PC-3 (cell line): ENCODE measurements around the gene IL16. TPM values are rescaled to one million over a fixed set of nuclear protein-coding genes. Genes with fewer than 3 reads are reported as not detected.

Source experiments
- ATAC-seq: fragments of 200-7000 bp; cut with Tn5 transposase; 2 replicates; pipeline ENCODE4 v1.9.1; 2020; ENCODE audit warnings: mild to moderate bottlenecking, moderate library complexity
- BruUV-seq: library from RNA; stranded (reverse); fragments of 400-500 nt; replicated peaks from 2 replicates; lab custom pipeline; 2021; lab: Mats Ljungman, UMichigan
- CTCF ChIA-PET: fragments of 300-600 bp; sonication (Branson Sonifier 250); formaldehyde crosslinking; loops from one replicate; lab custom pipeline; 2022; ENCODE audit warnings: antibody characterized with exemption; lab: Charles Lee
- POLR2A ChIA-PET: fragments of 300-600 bp; sonication (Branson Sonifier 250); formaldehyde crosslinking; loops from one replicate; lab custom pipeline; 2022; ENCODE audit warnings: antibody characterized with exemption; ENCODE audit not compliant: unreplicated experiment; lab: Charles Lee
- DNase-seq: peaks from one replicate; pipeline ENCODE4 v3.0.0-alpha.2; 2015
- H2AFZ ChIP-seq: fragments of 300-600 bp; sonication (generic); 2 replicates; pipeline ENCODE4 v1.6.0; 2016; ENCODE audit warnings: antibody characterized with exemption, low read length
- H3F3A ChIP-seq: fragments of 300-600 bp; sonication (generic); one replicate; pipeline ENCODE4 v1.6.0; 2017; ENCODE audit warnings: antibody characterized with exemption, low read length, control low read depth, mild to moderate bottlenecking; ENCODE audit not compliant: unreplicated experiment
- H3K27ac ChIP-seq: fragments of 300-600 bp; sonication (generic); 2 replicates; pipeline ENCODE4 v1.5.1; 2016; ENCODE audit warnings: mild to moderate bottlenecking, low read length
- H3K27me3 ChIP-seq: fragments of 300-600 bp; sonication (generic); 2 replicates; pipeline ENCODE4 v1.6.1; 2016; ENCODE audit warnings: low read length, mixed read lengths
- H3K36me3 ChIP-seq: fragments of 300-600 bp; sonication (generic); 2 replicates; pipeline ENCODE4 v1.6.1; 2016; ENCODE audit warnings: low read depth, mixed run types, low read length, mixed read lengths
- H3K4me1 ChIP-seq: fragments of 300-600 bp; sonication (generic); 2 replicates; pipeline ENCODE4 v1.5.1; 2016; ENCODE audit warnings: low read length; ENCODE audit not compliant: insufficient read depth
- H3K4me2 ChIP-seq: fragments of 300-600 bp; sonication (generic); 2 replicates; pipeline ENCODE4 v1.6.0; 2016; ENCODE audit warnings: low read length
- H3K4me3 ChIP-seq: fragments of 300-600 bp; sonication (generic); 2 replicates; pipeline ENCODE4 v1.5.1; 2016; ENCODE audit warnings: mild to moderate bottlenecking, low read length, mixed read lengths
- H3K79me2 ChIP-seq: fragments of 300-600 bp; sonication (generic); 2 replicates; pipeline ENCODE4 v1.6.1; 2017; ENCODE audit warnings: low read length, mixed read lengths
- H3K9ac ChIP-seq: fragments of 300-600 bp; sonication (generic); 2 replicates; pipeline ENCODE4 v1.6.0; 2016; ENCODE audit warnings: mild to moderate bottlenecking, low read length
- H3K9me2 ChIP-seq: fragments of 300-600 bp; sonication (generic); replicated peaks from 2 replicates; pipeline ENCODE4 v1.6.1; 2016; ENCODE audit warnings: mixed run types, low read length, mixed read lengths
- H3K9me3 ChIP-seq: fragments of 300-600 bp; sonication (generic); 2 replicates; pipeline ENCODE4 v1.6.1; 2016; ENCODE audit warnings: low read length, mixed read lengths
- H4K20me1 ChIP-seq: fragments of 300-600 bp; sonication (generic); 2 replicates; pipeline ENCODE4 v1.6.1; 2016; ENCODE audit warnings: low read length, mixed read lengths
- CTCF ChIP-seq: fragments of 300-600 bp; sonication (generic); conservative IDR thresholded peaks from 2 replicates; pipeline ENCODE4 v1.5.1; 2017; ENCODE audit warnings: antibody characterized with exemption, low read depth, mild to moderate bottlenecking, low read length
- EZH2 ChIP-seq: fragments of 300-600 bp; sonication (generic); IDR thresholded peaks from one replicate; pipeline ENCODE4 v1.6.1; 2017; ENCODE audit warnings: antibody characterized with exemption, mild to moderate bottlenecking, low read length; ENCODE audit not compliant: unreplicated experiment
- EZH2phosphoT487 ChIP-seq: fragments of 300-600 bp; sonication (generic); IDR thresholded peaks from 2 replicates; pipeline ENCODE4 v1.6.1; 2018; ENCODE audit warnings: mild to moderate bottlenecking, antibody characterized with exemption, low read length, borderline replicate concordance
- intact Hi-C: fragments of 100-400 bp; cut with micrococcal nuclease; formaldehyde crosslinking; loops from 2 replicates; pipeline ENCODE4 v1.9.0; 2023
- total RNA-seq: library from RNA; depleted of rRNA; stranded (reverse); fragments of >200 nt; gene quantifications from 2 replicates; pipeline ENCODE4 v1.2.3, GENCODE V29; 2014

The IL16 gene
- total RNA-seq, 1 experiment from 2014 or later: 0.04 TPM

- ChIA-PET POLR2A (no interaction called here), CTCF (no interaction called here)
- H3K27ac ChIP-seq: no peak overlapping the region
- intact Hi-C loops: no loop called here
- no peaks in the 10 kb centered on the region for H4K20me1 ChIP-seq
- H3K4me2 ChIP-seq: no peak overlapping the region
- no peaks in the 10 kb centered on the region for H3F3A ChIP-seq
- no peak overlapping the region for H2AFZ ChIP-seq
- H3K36me3 ChIP-seq: no peaks in the 10 kb centered on the region
- H3K79me2 ChIP-seq: no peaks in the 10 kb centered on the region
- TF ChIP-seq EZH2phosphoT487 (no peak), CTCF (no peak), EZH2 (no peak)
- ATAC-seq: no peak
- H3K4me1 ChIP-seq: 0 out of 2 replicates have a peak, but pooled peaks cover 8% of the 10 kb centered on the region
- no peaks in the 10 kb centered on the region for H3K9me3 ChIP-seq
- no TSS peak for BruUV-seq
- H3K9ac ChIP-seq: no peak overlapping the region
- no peak for DNase-seq
- H3K4me3 ChIP-seq: no peak overlapping the region
- H3K9me2 ChIP-seq: no peaks in the 10 kb centered on the region
- H3K27me3 ChIP-seq: no peaks in the 10 kb centered on the region; the same call in 1 of the 2 replicates
Measured at GRCh38 chr15:81278306-81279029, 81.8 kb downstream of the IL16 start.

GRCh38 chr15:81279621-81280485 is 83.2 kb downstream of the IL16 start:
- peaks cover 8% of the 10 kb centered on the region; the same call in 1 of the 2 replicates for H3K27me3 ChIP-seq
- no peak overlapping the region for H3K4me3 ChIP-seq
- no peaks in the 10 kb centered on the region for H3F3A ChIP-seq
- CTCF ChIA-PET: interaction anchor here (1.3 kb wide), 1 partner anchor 14 kb away, joined by 3 read pairs; no protein-coding TSS in a partner anchor
- H3K36me3 ChIP-seq: no peaks in the 10 kb centered on the region
- ATAC-seq: no peak
- DNase-seq: peak; percentile 66
- POLR2A ChIA-PET: no interaction called here
- H3K9me3 ChIP-seq: no peaks in the 10 kb centered on the region
- H2AFZ ChIP-seq: no peak overlapping the region
- H3K9ac ChIP-seq: no peak overlapping the region
- BruUV-seq: no TSS peak
- no peaks in the 10 kb centered on the region for H3K79me2 ChIP-seq
- H3K27ac ChIP-seq: no peak overlapping the region
- intact Hi-C loops: no loop called here
- H4K20me1 ChIP-seq: no peaks in the 10 kb centered on the region
- H3K4me2 ChIP-seq: no peak overlapping the region
- 0 out of 2 replicates have a peak, but pooled peaks cover 8% of the 10 kb centered on the region for H3K4me1 ChIP-seq
- TF ChIP-seq CTCF (no peak), EZH2phosphoT487 (no peak), EZH2 (no peak)
- no peaks in the 10 kb centered on the region for H3K9me2 ChIP-seq
